SHP77 treated with DMSO at 0.1 percent for 48 hours (cell line): ENCODE results near the gene RAC2.

ENCODE experiments used
- DNase-seq: peaks from one replicate; lab custom pipeline; 2025; lab: John Stamatoyannopoulos, UW

Gene RAC2

GRCh38 chr22:37244114-37244921 is at the start of gene RAC2:
Gene RAC2 (minus strand): TSS chr22:37244269. CDS start chr22:37244148, 121 bp downstream.
- DNase-seq: no peak

GRCh38 chr22:37293172-37293571 is 49.1 kb upstream of the RAC2 start:
- no peak for DNase-seq

- DNase-seq: no peak
Measured at GRCh38 chr22:37292641-37293040, 48.6 kb upstream of the RAC2 start.

GRCh38 chr22:37291559-37292298 is 47.7 kb upstream of the RAC2 start:
- DNase-seq: no peak

- no peak for DNase-seq
Measured at GRCh38 chr22:37290737-37291136, 46.7 kb upstream of the RAC2 start.

- DNase-seq: no peak
Measured at GRCh38 chr22:37289156-37289735, 45.2 kb upstream of the RAC2 start.

GRCh38 chr22:37288521-37288920 is 44.5 kb upstream of the RAC2 start:
- DNase-seq: no peak

- no peak for DNase-seq
Measured at GRCh38 chr22:37287550-37287951, 43.5 kb upstream of the RAC2 start.

- DNase-seq: no peak
Measured at GRCh38 chr22:37285937-37286336, 41.9 kb upstream of the RAC2 start.

GRCh38 chr22:37284805-37285355 is 40.8 kb upstream of the RAC2 start:
- no peak for DNase-seq

GRCh38 chr22:37284126-37284804 is 40.2 kb upstream of the RAC2 start:
- DNase-seq: no peak

- no peak for DNase-seq
Measured at GRCh38 chr22:37283393-37283937, 39.4 kb upstream of the RAC2 start.

- DNase-seq: no peak
Measured at GRCh38 chr22:37282385-37282677, 38.3 kb upstream of the RAC2 start, which contains the start of gene CYTH4. Gene CYTH4 (plus strand): TSS chr22:37282508. CDS start chr22:37282570, 62 bp downstream.

GRCh38 chr22:37281646-37282384 is 37.7 kb upstream of the RAC2 start:
- DNase-seq: no peak

- DNase-seq: no peak
Measured at GRCh38 chr22:37281195-37281594, 37.1 kb upstream of the RAC2 start.

- no peak for DNase-seq
Measured at GRCh38 chr22:37280718-37281117, 36.6 kb upstream of the RAC2 start.

- no peak for DNase-seq
Measured at GRCh38 chr22:37279331-37280181, 35.5 kb upstream of the RAC2 start.

- no peak for DNase-seq
Measured at GRCh38 chr22:37278261-37278660, 34.2 kb upstream of the RAC2 start.

GRCh38 chr22:37277384-37277783 is 33.3 kb upstream of the RAC2 start:
- no peak for DNase-seq

GRCh38 chr22:37276776-37277175 is 32.7 kb upstream of the RAC2 start:
- DNase-seq: no peak
